Suprapubic skin (tissue), 4 donors: ENCODE data around the gene PIP5K1B.

Experiments used
- EP300 ChIP-seq: sonication (generic); formaldehyde crosslinking; IDR thresholded peaks from one replicate; pipeline ENCODE4 v1.6.1; 2017; ENCODE audit warnings: antibody characterized with exemption
- POLR2A ChIP-seq, 2 donors: fragments of 450-650 bp; IDR thresholded peaks; one replicate each; pipeline ENCODE4 v1.6.1; 2017; ENCODE audit warnings: antibody characterized with exemption in 2 of 2, mild to moderate bottlenecking in 2 of 2, moderate library complexity in 2 of 2
- POLR2AphosphoS5 ChIP-seq, 3 donors: sonication (generic); formaldehyde crosslinking; IDR thresholded peaks; one replicate each; pipeline ENCODE4 v1.6.1; 2017; ENCODE audit warnings: antibody characterized with exemption in 3 of 3
- TF ChIP-seq, protein P1 (sequence below), 2 donors: fragments of 200-600 bp in 1 of 2; fragments of 450-650 bp in 1 of 2; sonication (generic) in 1 of 2; IDR thresholded peaks; one replicate each; pipeline ENCODE4 v1.5.1; 2016 to 2019; ENCODE audit warnings: antibody characterized with exemption in 2 of 2, mild to moderate bottlenecking in 1 of 2, moderate library complexity in 1 of 2

DNA sequence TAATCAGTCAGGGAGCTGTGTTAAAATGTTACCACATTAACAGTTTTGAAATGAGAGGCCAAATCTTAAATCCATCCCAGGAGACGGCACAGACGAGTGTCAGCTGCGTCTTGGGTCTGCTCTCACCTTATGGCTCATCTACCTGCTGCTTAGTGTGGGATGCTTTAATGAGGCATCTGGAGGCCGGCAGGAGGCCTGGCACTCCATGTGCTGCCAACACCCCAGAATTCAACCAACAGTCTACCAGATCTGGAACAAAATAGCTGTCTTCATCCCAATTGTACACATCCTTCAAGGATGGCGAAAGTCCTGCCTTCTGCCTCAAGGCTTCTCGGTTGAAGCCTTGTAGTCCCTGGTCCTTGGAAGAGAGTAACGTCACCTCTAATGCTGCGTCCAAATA lies 296.9 kb downstream of the PIP5K1B start:
- TF ChIP-seq, protein P1, sequence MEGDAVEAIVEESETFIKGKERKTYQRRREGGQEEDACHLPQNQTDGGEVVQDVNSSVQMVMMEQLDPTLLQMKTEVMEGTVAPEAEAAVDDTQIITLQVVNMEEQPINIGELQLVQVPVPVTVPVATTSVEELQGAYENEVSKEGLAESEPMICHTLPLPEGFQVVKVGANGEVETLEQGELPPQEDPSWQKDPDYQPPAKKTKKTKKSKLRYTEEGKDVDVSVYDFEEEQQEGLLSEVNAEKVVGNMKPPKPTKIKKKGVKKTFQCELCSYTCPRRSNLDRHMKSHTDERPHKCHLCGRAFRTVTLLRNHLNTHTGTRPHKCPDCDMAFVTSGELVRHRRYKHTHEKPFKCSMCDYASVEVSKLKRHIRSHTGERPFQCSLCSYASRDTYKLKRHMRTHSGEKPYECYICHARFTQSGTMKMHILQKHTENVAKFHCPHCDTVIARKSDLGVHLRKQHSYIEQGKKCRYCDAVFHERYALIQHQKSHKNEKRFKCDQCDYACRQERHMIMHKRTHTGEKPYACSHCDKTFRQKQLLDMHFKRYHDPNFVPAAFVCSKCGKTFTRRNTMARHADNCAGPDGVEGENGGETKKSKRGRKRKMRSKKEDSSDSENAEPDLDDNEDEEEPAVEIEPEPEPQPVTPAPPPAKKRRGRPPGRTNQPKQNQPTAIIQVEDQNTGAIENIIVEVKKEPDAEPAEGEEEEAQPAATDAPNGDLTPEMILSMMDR (IDR thresholded peaks at IDR 0.05): no peak
- TF ChIP-seq POLR2A (IDR thresholded peaks at IDR 0.05): no peak
- no peak for TF ChIP-seq POLR2AphosphoS5 (IDR thresholded peaks at IDR 0.05)
- no peak for TF ChIP-seq EP300
